Prostate gland (tissue), 2 donors: ENCODE data around the gene PITHD1.

Experiments
- POLR2A ChIP-seq: fragments of 450-650 bp; IDR thresholded peaks from one replicate; pipeline ENCODE4 v1.6.1; 2016; ENCODE audit warnings: antibody characterized with exemption, mild to moderate bottlenecking
- TF ChIP-seq, protein P1 (sequence below), 4 experiments: fragments of 200-600 bp in 2 of 4; fragments of 450-650 bp in 2 of 4; sonication (generic) in 2 of 4; IDR thresholded peaks; 1 replicate in 3 of 4; 2 replicates in 1 of 4; pipeline ENCODE4 v1.5.1; 2016 to 2019; ENCODE audit warnings: antibody characterized with exemption in 4 of 4, mild to moderate bottlenecking in 2 of 4, moderate library complexity in 2 of 4

DNA sequence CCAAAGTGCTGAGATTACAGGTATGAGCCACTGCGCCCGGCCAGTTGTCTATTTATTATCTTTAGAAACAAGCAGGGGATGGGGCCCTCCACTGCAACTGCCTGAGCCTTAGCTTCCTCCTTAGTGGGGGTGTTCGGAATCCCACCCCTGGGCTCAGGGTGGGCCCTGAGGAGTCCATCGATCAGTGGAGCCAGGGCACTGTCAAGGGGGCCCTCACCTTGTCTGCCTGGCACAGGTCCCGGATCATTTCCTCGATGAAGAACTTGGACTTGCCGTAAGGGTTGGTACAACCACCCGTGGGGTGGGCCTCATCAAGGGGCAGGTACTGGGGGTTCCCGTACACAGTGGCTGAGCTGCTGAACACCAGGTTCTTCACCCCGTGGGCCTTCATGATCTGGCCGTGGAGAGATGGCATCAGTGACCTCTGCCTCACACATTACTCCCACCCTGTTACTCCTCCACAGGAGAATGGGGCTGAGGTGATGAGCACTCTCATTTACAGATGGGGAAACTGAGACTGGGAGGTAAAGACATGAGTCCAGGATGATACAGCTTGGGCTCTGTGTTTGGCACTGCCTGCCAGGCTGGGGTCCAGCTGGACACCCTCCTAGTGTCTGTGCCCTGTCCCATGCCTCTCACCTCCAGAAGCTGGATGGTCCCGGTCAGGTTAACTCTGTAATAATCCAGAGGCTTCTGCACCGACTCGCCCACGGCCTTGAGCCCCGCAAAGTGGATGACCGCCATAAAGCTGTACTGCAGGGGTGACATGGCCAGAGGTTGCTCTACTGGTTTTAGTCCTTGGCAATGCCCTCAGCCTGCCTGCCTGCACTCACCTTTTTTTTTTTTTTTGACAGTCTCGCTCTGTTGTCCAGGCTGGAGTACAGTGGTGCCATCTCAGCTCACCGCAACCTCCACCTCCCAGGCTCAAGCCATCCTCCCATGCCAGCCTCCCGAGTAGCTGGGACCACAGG is 19.5 kb downstream of the PITHD1 start:
- TF ChIP-seq, protein P1, sequence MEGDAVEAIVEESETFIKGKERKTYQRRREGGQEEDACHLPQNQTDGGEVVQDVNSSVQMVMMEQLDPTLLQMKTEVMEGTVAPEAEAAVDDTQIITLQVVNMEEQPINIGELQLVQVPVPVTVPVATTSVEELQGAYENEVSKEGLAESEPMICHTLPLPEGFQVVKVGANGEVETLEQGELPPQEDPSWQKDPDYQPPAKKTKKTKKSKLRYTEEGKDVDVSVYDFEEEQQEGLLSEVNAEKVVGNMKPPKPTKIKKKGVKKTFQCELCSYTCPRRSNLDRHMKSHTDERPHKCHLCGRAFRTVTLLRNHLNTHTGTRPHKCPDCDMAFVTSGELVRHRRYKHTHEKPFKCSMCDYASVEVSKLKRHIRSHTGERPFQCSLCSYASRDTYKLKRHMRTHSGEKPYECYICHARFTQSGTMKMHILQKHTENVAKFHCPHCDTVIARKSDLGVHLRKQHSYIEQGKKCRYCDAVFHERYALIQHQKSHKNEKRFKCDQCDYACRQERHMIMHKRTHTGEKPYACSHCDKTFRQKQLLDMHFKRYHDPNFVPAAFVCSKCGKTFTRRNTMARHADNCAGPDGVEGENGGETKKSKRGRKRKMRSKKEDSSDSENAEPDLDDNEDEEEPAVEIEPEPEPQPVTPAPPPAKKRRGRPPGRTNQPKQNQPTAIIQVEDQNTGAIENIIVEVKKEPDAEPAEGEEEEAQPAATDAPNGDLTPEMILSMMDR (IDR thresholded peaks at IDR 0.05): no peak
- TF ChIP-seq POLR2A: no peak
